H1 (cell line): ENCODE data around the gene FAM174A. TPM values are rescaled to one million over a fixed set of nuclear protein-coding genes. Genes with fewer than 3 reads are reported as not detected.

ENCODE experiments used
- CBX5 ChIP-seq: fragments of 300-800, 300-1000 bp; sonication (generic); IDR thresholded peaks from 2 replicates; pipeline ENCODE4 v1.7.1; 2016; ENCODE audit warnings: antibody characterized with exemption, low read length, low read depth
- JUN ChIP-seq: IDR thresholded peaks from 2 replicates; pipeline ENCODE4 v1.6.1; 2011; ENCODE audit warnings: low read depth, mild to moderate bottlenecking, improper control_type of control experiment, low read length
- KDM1A ChIP-seq: fragments of 200-600, 300-600 bp; sonication (generic); IDR thresholded peaks from 2 replicates; pipeline ENCODE4 v1.7.1; 2016; ENCODE audit warnings: mild to moderate bottlenecking, low read length, borderline replicate concordance
- polyA plus RNA-seq, 7 experiments: library from polyadenylated mRNA; depleted of rRNA in 3 of 7; stranded (reverse) in 5 of 7; unstranded in 2 of 7; fragments of >200 nt in 5 of 7; fragments of 200-250 nt in 2 of 7; gene quantifications; 1 replicate in 5 of 7; 2 replicates in 1 of 7; 4 replicates in 1 of 7; pipeline versions ENCODE4 v1.2.1 to v1.2.3, GENCODE V29; 2011 to 2013; ENCODE audit warnings: missing spikeins in 2 of 7, mixed read lengths in 2 of 7
- total RNA-seq: library from RNA; stranded (reverse); fragmentation: NEBNext Ultra II Directional; extraction: Animal tissue kit (Norgen Biotek cat#: 25700); gene quantifications from 2 replicates; pipeline ENCODE4 v1.2.1, GENCODE V29; 2021

Gene FAM174A
- total and polyA plus RNA-seq, 2 of the 8 experiments (the other 6 are each of a cell fraction or from before 2014, with no cell fraction given) = 3.9 to 5.3 TPM

DNA sequence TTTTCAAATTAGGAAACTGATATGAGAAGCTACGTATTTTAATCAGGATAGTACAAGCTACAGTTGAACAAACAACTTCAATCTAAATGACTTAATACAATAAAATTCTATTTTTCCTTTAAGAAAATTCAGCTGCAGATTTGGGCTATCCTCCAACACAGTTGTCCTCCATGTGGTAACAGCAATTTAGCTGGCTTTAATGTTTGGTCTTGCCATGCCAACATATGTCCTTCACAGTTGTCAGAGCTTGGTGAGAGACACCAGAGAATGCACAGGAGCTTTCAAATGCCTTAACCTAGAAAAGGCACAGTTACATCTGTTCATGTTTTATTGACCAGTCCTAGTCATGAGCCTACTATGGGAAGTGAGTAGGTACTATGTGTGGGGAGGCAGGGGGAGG lies 10.8 kb downstream of the FAM174A start (continued):
- TF ChIP-seq KDM1A = no peak
- TF ChIP-seq JUN = no peak
- no peak for TF ChIP-seq CBX5
